H1 (cell line): Measurements from ENCODE around the gene LTA4H. TPM values are rescaled to one million over a fixed set of nuclear protein-coding genes. Genes with fewer than 3 reads are reported as not detected.

ENCODE experiments used
- CTCF ChIA-PET: fragments of 300-600 bp; sonication (Branson Sonifier 250); formaldehyde crosslinking; loops from one replicate; lab custom pipeline; 2021; ENCODE audit not compliant: partially characterized antibody; lab: Charles Lee
- POLR2A ChIA-PET: fragments of 300-600 bp; sonication (Branson Sonifier 250); formaldehyde crosslinking; loops from one replicate; lab custom pipeline; 2021; ENCODE audit warnings: inconsistent platforms; ENCODE audit not compliant: partially characterized antibody; lab: Charles Lee
- DNase-seq, 2 experiments: peaks; one replicate each; pipeline versions ENCODE4 v3.0.0 to v3.0.0-alpha.2; 2010 to 2022; ENCODE audit warnings: low spot score in 2 of 2, low read depth in 1 of 2, mixed read lengths in 1 of 2
- FAIRE-seq: peaks from 2 replicates; lab custom pipeline; 2011; peaks lifted over from hg19 to GRCh38; lab: Jason Lieb, UNC
- H2AFZ ChIP-seq: 2 replicates; pipeline ENCODE4 v1.8.1; 2012; ENCODE audit warnings: low read length, inconsistent platforms
- H2AK5ac ChIP-seq: 2 replicates; pipeline ENCODE4 v1.6.1; 2013; ENCODE audit warnings: low read depth, low read length
- H2BK120ac ChIP-seq: replicated peaks from 2 replicates; pipeline ENCODE3; 2013; ENCODE audit warnings: low read depth, low read length, inconsistent platforms
- H2BK12ac ChIP-seq: 2 replicates; pipeline ENCODE4 v1.6.1; 2013; ENCODE audit warnings: low read depth, low read length
- H2BK15ac ChIP-seq: 2 replicates; pipeline ENCODE4 v1.6.1; 2013; ENCODE audit warnings: low read length
- H2BK20ac ChIP-seq: 2 replicates; pipeline ENCODE4 v1.6.1; 2013; ENCODE audit warnings: low read length
- H2BK5ac ChIP-seq: 2 replicates; pipeline ENCODE4 v1.6.1; 2013; ENCODE audit warnings: low read depth, low read length
- H3K14ac ChIP-seq: 2 replicates; pipeline ENCODE4 v1.6.1; 2013; ENCODE audit warnings: inconsistent platforms; ENCODE audit not compliant: insufficient read length
- H3K18ac ChIP-seq: 2 replicates; pipeline ENCODE4 v1.6.1; 2013; ENCODE audit warnings: low read length; ENCODE audit errors: extremely low read depth
- H3K23ac ChIP-seq: 2 replicates; pipeline ENCODE4 v1.6.1; 2013; ENCODE audit warnings: inconsistent platforms; ENCODE audit not compliant: insufficient read length
- H3K23me2 ChIP-seq: 2 replicates; pipeline ENCODE4 v1.6.1; 2013; ENCODE audit warnings: low read depth, low read length
- H3K27ac ChIP-seq: 2 replicates; pipeline ENCODE4 v1.6.1; 2011; ENCODE audit warnings: low read depth, low read length, inconsistent platforms
- H3K27me3 ChIP-seq, 4 experiments: replicated peaks in 1 of 4; 1 replicate in 1 of 4; 2 replicates in 3 of 4; pipeline versions ENCODE4 v1.6.1 to v1.8.1; 2011 to 2013; ENCODE audit warnings: low read length in 3 of 4, mild to moderate bottlenecking in 3 of 4, inconsistent platforms in 2 of 4, mixed read lengths in 2 of 4, moderate library complexity in 1 of 4; ENCODE audit not compliant: control insufficient read depth in 3 of 4, insufficient read depth in 3 of 4; ENCODE audit errors: extremely low read depth in 1 of 4
- H3K36me3 ChIP-seq, 4 experiments: 2 replicates each; pipeline versions ENCODE4 v1.6.1 to v1.8.1; 2011 to 2013; ENCODE audit warnings: mild to moderate bottlenecking in 4 of 4, low read length in 3 of 4, moderate library complexity in 2 of 4, control low read depth in 1 of 4, inconsistent platforms in 1 of 4; ENCODE audit not compliant: insufficient read depth in 4 of 4, control insufficient read depth in 2 of 4
- H3K4ac ChIP-seq: replicated peaks from 2 replicates; pipeline ENCODE3; 2013; ENCODE audit warnings: low read length, low read depth, mixed read lengths, inconsistent platforms; ENCODE audit not compliant: insufficient read length
- H3K4me1 ChIP-seq, 4 experiments: replicated peaks in 1 of 4; 1 replicate in 1 of 4; 2 replicates in 3 of 4; pipeline versions ENCODE4 v1.6.1 to v1.8.1; 2011 to 2013; ENCODE audit warnings: low read length in 3 of 4, inconsistent platforms in 2 of 4, mixed read lengths in 1 of 4; ENCODE audit not compliant: insufficient read depth in 4 of 4, control insufficient read depth in 3 of 4
- H3K4me2 ChIP-seq, 2 experiments: 2 replicates each; pipeline versions ENCODE4 v1.6.1 to v1.8.1; 2011 to 2013; ENCODE audit warnings: low read depth in 2 of 2, low read length in 2 of 2, control low read depth in 1 of 2, inconsistent platforms in 1 of 2, mild to moderate bottlenecking in 1 of 2; ENCODE audit not compliant: insufficient read depth in 1 of 2
- H3K4me3 ChIP-seq, 4 experiments: fragments of 200-600, 300-600 bp in 1 of 4; sonication (generic), shearing (Covaris generic), sonication (Bioruptor Twin) in 1 of 4; 2 replicates each; pipeline versions ENCODE4 v1.5.1 to v1.8.1; 2011 to 2016; ENCODE audit warnings: low read length in 4 of 4, low read depth in 3 of 4, control low read depth in 2 of 4, inconsistent platforms in 2 of 4, mild to moderate bottlenecking in 2 of 4, mixed read lengths in 1 of 4, moderate library complexity in 1 of 4; ENCODE audit not compliant: insufficient read depth in 2 of 4; ENCODE audit errors: extremely low read depth in 1 of 4
- H3K56ac ChIP-seq: replicated peaks from 2 replicates; pipeline ENCODE3; 2013; ENCODE audit warnings: low read depth, mild to moderate bottlenecking, mixed read lengths, low read length, inconsistent platforms; ENCODE audit not compliant: insufficient read length
- H3K79me1 ChIP-seq: 2 replicates; pipeline ENCODE4 v1.6.1; 2013; ENCODE audit warnings: low read depth, low read length, control low read depth
- H3K79me2 ChIP-seq, 2 experiments: 2 replicates each; pipeline versions ENCODE4 v1.6.1 to v1.8.1; 2012 to 2013; ENCODE audit warnings: low read length in 2 of 2, mild to moderate bottlenecking in 2 of 2, inconsistent platforms in 1 of 2; ENCODE audit not compliant: insufficient read depth in 2 of 2, control insufficient read depth in 1 of 2
- H3K9ac ChIP-seq, 4 experiments: replicated peaks in 1 of 4; 1 replicate in 1 of 4; 2 replicates in 3 of 4; pipeline versions ENCODE4 v1.6.1 to v1.8.1; 2011 to 2013; ENCODE audit warnings: low read depth in 3 of 4, low read length in 3 of 4, control low read depth in 2 of 4, mild to moderate bottlenecking in 2 of 4, moderate library complexity in 2 of 4, inconsistent platforms in 1 of 4; ENCODE audit errors: extremely low read depth in 1 of 4
- H3K9me3 ChIP-seq, 2 experiments: 2 replicates each; pipeline versions ENCODE4 v1.6.1 to v1.8.1; 2012 to 2013; ENCODE audit warnings: mild to moderate bottlenecking in 2 of 2, moderate library complexity in 2 of 2, control low read depth in 1 of 2, inconsistent platforms in 1 of 2, low read depth in 1 of 2, low read length in 1 of 2, mixed read lengths in 1 of 2; ENCODE audit not compliant: insufficient read depth in 2 of 2
- H4K20me1 ChIP-seq, 2 experiments: replicated peaks in 1 of 2; 2 replicates each; pipeline versions ENCODE3 to v1.8.1; 2011 to 2013; ENCODE audit warnings: inconsistent platforms in 2 of 2, low read length in 2 of 2, mild to moderate bottlenecking in 1 of 2; ENCODE audit not compliant: insufficient read depth in 2 of 2, control insufficient read depth in 1 of 2
- H4K5ac ChIP-seq: 2 replicates; pipeline ENCODE4 v1.6.1; 2013; ENCODE audit warnings: low read length, low read depth, mixed read lengths, inconsistent platforms; ENCODE audit not compliant: insufficient read length
- H4K8ac ChIP-seq: 2 replicates; pipeline ENCODE4 v1.8.0; 2013; ENCODE audit warnings: mild to moderate bottlenecking, moderate library complexity, low read length, inconsistent platforms; ENCODE audit not compliant: insufficient read depth; ENCODE audit errors: extremely low read depth
- H4K91ac ChIP-seq: replicated peaks from 2 replicates; pipeline ENCODE3; 2013; ENCODE audit warnings: low read length, mixed read lengths, inconsistent platforms; ENCODE audit not compliant: insufficient read length
- CHD2 ChIP-seq: IDR thresholded peaks from 2 replicates; pipeline ENCODE4 v1.6.1; 2012; ENCODE audit warnings: low read length, improper control_type of control experiment
- RXRA ChIP-seq: IDR thresholded peaks from 2 replicates; pipeline ENCODE4 v1.6.1; 2011; ENCODE audit warnings: low read depth, mild to moderate bottlenecking, low read length, moderate library complexity; ENCODE audit not compliant: insufficient read depth
- WGBS, 2 experiments: shearing (Covaris generic) in 1 of 2; methylation state at CpG; one replicate each; pipeline versions ENCODE4 v1.1.6 to v1.1.7; 2013 to 2015; ENCODE audit warnings: low lambda C conversion rate in 2 of 2, mixed read lengths in 2 of 2, inconsistent platforms in 1 of 2, low coverage in 1 of 2, missing lambda C conversion rate in 1 of 2; ENCODE audit not compliant: insufficient replicate concordance in 2 of 2, insufficient coverage in 1 of 2, insufficient read length in 1 of 2; ENCODE audit errors: extremely low coverage in 1 of 2, missing lambda C conversion rate in 1 of 2; 5-methylcytosine and 5-hydroxymethylcytosine counted together
- polyA plus RNA-seq, 7 experiments: library from polyadenylated mRNA; depleted of rRNA in 3 of 7; stranded (reverse) in 5 of 7; unstranded in 2 of 7; fragments of >200 nt in 5 of 7; fragments of 200-250 nt in 2 of 7; gene quantifications; 1 replicate in 5 of 7; 2 replicates in 1 of 7; 4 replicates in 1 of 7; pipeline versions ENCODE4 v1.2.1 to v1.2.3, GENCODE V29; 2011 to 2013; ENCODE audit warnings: missing spikeins in 2 of 7, mixed read lengths in 2 of 7
- total RNA-seq: library from RNA; stranded (reverse); fragmentation: NEBNext Ultra II Directional; extraction: Animal tissue kit (Norgen Biotek cat#: 25700); gene quantifications from 2 replicates; pipeline ENCODE4 v1.2.1, GENCODE V29; 2021

The LTA4H gene
- total and polyA plus RNA-seq, 2 of the 8 experiments (the other 6 are each of a cell fraction or from before 2014, with no cell fraction given): 106 to 167 TPM

- DNase-seq: no peak
- Histone ChIP-seq H3K36me3 (no peaks in the 10 kb centered on the region), H2BK5ac (no peak overlapping the region), H2BK12ac (no peak overlapping the region), H3K79me2 (no peaks in the 10 kb centered on the region), H4K5ac (no peak overlapping the region), H3K4me3 (no peak overlapping the region), H3K79me1 (no peaks in the 10 kb centered on the region), H3K14ac (no peak overlapping the region), H4K20me1 (no peaks in the 10 kb centered on the region), H3K23me2 (no peaks in the 10 kb centered on the region), H3K4me2 (no peak overlapping the region), H3K9ac (no peak overlapping the region), H4K91ac (no peak overlapping the region), H3K23ac (no peak overlapping the region), H3K27me3 (no peaks in the 10 kb centered on the region), H3K9me3 (no peaks in the 10 kb centered on the region), H2AFZ (no peak overlapping the region), H2AK5ac (no peak overlapping the region), H3K56ac (no peak overlapping the region), H3K4me1 (no peaks in the 10 kb centered on the region), H3K18ac (no peak overlapping the region), H4K8ac (no peak overlapping the region), H3K4ac (no peak overlapping the region), H2BK20ac (no peak overlapping the region), H2BK15ac (no peak overlapping the region), H3K27ac (no peak overlapping the region), H2BK120ac (no peak overlapping the region)
- 88% methylated on average over 5 of the region's 5 CpGs; no CpG with 5 or more reads in 1 of the 2 experiments for WGBS, 2 experiments
- POLR2A ChIA-PET: no interaction called here
- CTCF ChIA-PET: interaction anchor here (0.6 to 1.2 kb wide), 2 partner anchors 14 to 57 kb away, joined by 3 read pairs; no protein-coding TSS in a partner anchor
- no peak for FAIRE-seq
- TF ChIP-seq RXRA (no peak), CHD2 (no peak)
Observed at GRCh38 chr12:96048393-96048969, 13.1 kb upstream of the LTA4H start.
